HG03280 (cell line): ENCODE measurements around the gene FOXD3.
"Not testable (repeated sequence)": the region's sequence is repeated elsewhere in the genome, so short reads cannot be mapped to it uniquely, and the experiment has no call there.

Source experiments
- ATAC-seq: cut with Tn5 transposase; IDR thresholded peaks from one replicate; pipeline ENCODE4 v1.9.1; 2021; ENCODE audit warnings: mild to moderate bottlenecking, moderate library complexity; ENCODE audit not compliant: unreplicated experiment

FOXD3 gene

DNA sequence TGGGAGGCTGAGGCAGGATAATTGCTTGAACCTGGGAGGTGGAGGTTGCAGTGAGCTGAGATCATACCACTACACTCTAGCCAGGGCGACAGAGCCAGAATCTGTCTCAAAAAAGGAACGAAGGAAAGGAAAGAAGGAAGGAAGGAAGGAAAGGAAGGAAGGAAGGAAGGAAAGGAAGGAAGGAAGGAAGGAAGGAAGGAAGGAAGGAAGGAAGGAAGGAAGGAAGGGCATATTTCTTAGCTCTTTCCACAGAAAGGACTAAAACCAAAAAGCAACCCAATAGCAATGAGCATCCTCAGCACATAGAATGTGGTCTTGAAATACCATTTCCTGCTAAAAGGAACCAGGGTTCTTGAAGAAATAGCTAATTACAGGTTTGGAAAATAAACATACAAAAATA is 33.9 kb downstream of the FOXD3 start:
- ATAC-seq = not testable (repeated sequence)

- ATAC-seq = no peak
Observed at GRCh38 chr1:63359561-63359960, 37.2 kb downstream of the FOXD3 start.

DNA sequence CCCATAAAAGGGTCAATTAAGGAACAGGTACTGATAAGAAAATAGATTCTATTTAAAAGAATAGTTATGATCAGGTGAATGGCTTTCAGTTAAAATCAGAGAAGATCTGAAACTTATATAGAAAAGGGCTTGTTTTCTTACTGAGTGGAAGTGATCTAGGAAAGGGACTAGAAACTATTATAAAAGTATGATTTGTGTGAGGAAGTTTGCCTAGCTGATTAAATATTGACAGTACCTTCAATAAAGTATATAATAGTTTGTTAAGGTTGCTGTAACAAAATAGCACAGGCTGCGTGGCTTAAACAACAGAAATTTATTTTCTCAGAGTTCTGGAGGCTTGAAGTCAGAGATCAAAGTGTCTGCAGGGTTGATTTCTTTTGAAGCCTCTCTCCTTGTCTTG is 39.7 kb downstream of the FOXD3 start:
- ATAC-seq = no peak

DNA sequence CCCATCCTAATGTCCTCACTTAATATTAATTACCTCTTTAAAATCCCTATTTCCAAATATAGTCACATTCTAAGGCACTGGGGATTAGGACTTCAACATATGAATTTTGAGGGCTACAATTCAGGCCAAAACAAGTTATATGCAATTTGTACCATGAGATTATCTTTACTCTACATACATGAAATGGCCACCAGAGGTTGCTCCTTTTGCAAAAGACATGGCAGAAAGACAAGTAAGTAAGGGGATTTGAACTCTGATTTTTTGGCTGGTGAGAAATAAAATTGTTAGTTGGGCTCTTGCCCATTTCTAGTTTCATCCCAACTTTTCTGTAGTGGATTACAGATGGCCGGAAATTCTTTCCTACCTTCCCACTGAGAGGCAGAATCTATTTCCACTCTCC is 40.2 kb downstream of the FOXD3 start:
- no peak for ATAC-seq

DNA sequence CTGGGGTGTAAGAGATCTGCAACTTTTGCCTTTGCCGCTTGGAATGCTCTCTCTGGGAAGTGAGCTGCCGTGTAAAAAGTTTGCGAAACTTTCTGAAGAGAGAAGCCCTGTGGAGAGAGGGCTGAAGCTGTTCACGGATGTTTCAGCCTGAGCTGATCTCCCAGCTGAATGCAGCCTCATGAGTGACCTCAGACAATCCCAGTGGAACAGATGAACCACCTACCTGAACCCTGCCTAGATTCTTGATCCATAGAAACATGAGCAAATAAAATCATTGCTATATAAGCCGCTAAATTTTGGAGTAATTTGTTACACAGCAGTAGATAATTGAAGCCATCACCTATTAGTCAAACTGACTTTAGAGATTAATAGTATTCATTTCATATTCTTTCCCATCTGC is 40.6 kb downstream of the FOXD3 start:
- no peak for ATAC-seq

DNA sequence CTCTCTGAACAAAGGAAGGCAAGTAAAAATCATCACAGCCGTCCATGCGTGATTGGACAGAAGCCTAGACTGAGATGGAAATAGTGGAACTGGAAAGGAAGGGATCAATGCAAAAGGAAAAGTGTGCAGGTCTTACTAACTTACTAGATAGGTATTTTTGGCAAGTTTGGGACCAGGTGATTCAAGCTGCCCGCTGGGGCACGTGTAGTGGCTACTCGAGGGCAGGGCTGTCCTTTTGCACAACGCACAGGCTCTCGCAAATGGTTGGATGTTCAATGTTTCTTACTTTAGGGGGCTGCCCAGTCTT is 44.5 kb downstream of the FOXD3 start:
- no peak for ATAC-seq

GRCh38 chr1:63367215-63368103 is 45.1 kb downstream of the FOXD3 start, which contains the start of gene ALG6:
Gene ALG6, plus strand, starts transcription at chr1:63367627. Its CDS starts 3,351 bp downstream, at chr1:63370978.
- ATAC-seq = peak; percentile 95

DNA sequence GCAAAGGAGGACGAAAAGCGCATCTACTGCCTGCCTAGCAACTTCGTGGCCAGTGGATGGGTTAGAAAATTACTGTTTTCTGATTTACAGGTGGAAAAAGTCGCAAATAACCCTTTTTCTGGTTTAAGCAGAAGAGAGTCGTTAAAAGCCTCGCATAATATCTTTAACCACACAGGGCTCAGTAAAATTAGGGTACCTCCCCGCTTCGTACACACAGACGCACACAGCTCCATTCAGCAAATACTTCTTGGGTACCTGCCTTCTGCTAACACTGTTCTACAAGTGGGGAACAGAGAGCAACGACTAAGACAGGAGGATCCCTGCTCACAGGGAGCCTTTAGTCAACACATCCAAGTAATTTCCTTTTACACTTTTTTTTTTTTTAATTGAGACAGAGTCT is 45.8 kb downstream of the FOXD3 start:
- peak; percentile 1 for ATAC-seq
